Stimulated activated naive B cell treated with anti-CD40 and anti-IgM and Interleukin-4, amounts not matched to agents 10 μg/mL and 1 μg/mL and 100 μg/mL, for 72 hours (primary cell): ENCODE data around the gene RWDD3.

Experiments
- ATAC-seq, 2 donors: fragments of 150-1000 bp; cut with Tn5 transposase; replicated peaks; 2 replicates each; pipeline ENCODE4 v1.10.0; 2021; ENCODE audit warnings: moderate library complexity in 1 of 2
- DNase-seq: peaks from one replicate; pipeline ENCODE4 v3.0.0; 2021
- H3K27ac Mint-ChIP-seq: one replicate; pipeline ENCODE4 v1.8.0; 2022; ENCODE audit warnings: mild to moderate bottlenecking, mixed read lengths
- H3K27me3 Mint-ChIP-seq, 2 donors: one replicate each; pipeline ENCODE4 v1.8.0; 2022; ENCODE audit warnings: mixed read lengths in 2 of 2
- H3K36me3 Mint-ChIP-seq, 2 donors: one replicate each; pipeline ENCODE4 v1.8.0; 2022; ENCODE audit warnings: mixed read lengths in 2 of 2, mild to moderate bottlenecking in 1 of 2
- H3K4me1 Mint-ChIP-seq, 2 donors: one replicate each; pipeline ENCODE4 v1.8.0; 2022; ENCODE audit warnings: mixed read lengths in 2 of 2, mild to moderate bottlenecking in 1 of 2
- H3K4me3 Mint-ChIP-seq, 2 donors: one replicate each; pipeline ENCODE4 v1.8.0; 2022; ENCODE audit warnings: mild to moderate bottlenecking in 2 of 2, mixed read lengths in 2 of 2, moderate library complexity in 1 of 2
- H3K9me3 Mint-ChIP-seq, 2 donors: one replicate each; pipeline ENCODE4 v1.8.0; 2022; ENCODE audit warnings: mixed read lengths in 2 of 2, mild to moderate bottlenecking in 1 of 2

RWDD3 gene

GRCh38 chr1:95219407-95219806 lies 14.6 kb upstream of the RWDD3 start:
- Mint-ChIP-seq H3K9me3 (peaks cover 3 to 8% of the 10 kb centered on the region in 2 donors), H3K4me1 (no peaks in the 10 kb centered on the region), H3K27me3 (peaks cover 25 to 38% of the 10 kb centered on the region in 2 donors), H3K4me3 (no peak overlapping the region), H3K36me3 (peaks cover 4 to 6% of the 10 kb centered on the region in 2 donors), H3K27ac (no peak overlapping the region)
- no peak for ATAC-seq
- DNase-seq = no peak

GRCh38 chr1:95221306-95221705 lies 12.7 kb upstream of the RWDD3 start:
- H3K36me3 Mint-ChIP-seq = peaks cover 4 to 6% of the 10 kb centered on the region in 2 donors
- no peaks in the 10 kb centered on the region for H3K4me1 Mint-ChIP-seq
- no peak overlapping the region for H3K4me3 Mint-ChIP-seq
- peaks cover 3% of the 10 kb centered on the region in 2 donors for H3K9me3 Mint-ChIP-seq
- H3K27ac Mint-ChIP-seq = no peak overlapping the region
- DNase-seq (no peak), ATAC-seq (no peak)
- peaks cover 22 to 31% of the 10 kb centered on the region in 2 donors for H3K27me3 Mint-ChIP-seq

- DNase-seq (no peak), ATAC-seq (no peak)
- no peak overlapping the region for H3K4me3 Mint-ChIP-seq
- H3K4me1 Mint-ChIP-seq = no peaks in the 10 kb centered on the region
- peaks cover 4 to 6% of the 10 kb centered on the region in 2 donors for H3K36me3 Mint-ChIP-seq
- H3K27me3 Mint-ChIP-seq = peaks cover 11 to 27% of the 10 kb centered on the region in 2 donors
- no peak overlapping the region for H3K27ac Mint-ChIP-seq
- H3K9me3 Mint-ChIP-seq = peaks cover 3% of the 10 kb centered on the region in 2 donors
These were observed 11.4 kb upstream of the RWDD3 start for GRCh38 chr1:95222629-95223028.

GRCh38 chr1:95223110-95223509 lies 10.9 kb upstream of the RWDD3 start:
- H3K9me3 Mint-ChIP-seq = peaks cover 3% of the 10 kb centered on the region in 2 donors
- peaks cover 13 to 29% of the 10 kb centered on the region in 2 donors for H3K27me3 Mint-ChIP-seq
- no peak overlapping the region for H3K27ac Mint-ChIP-seq
- H3K4me3 Mint-ChIP-seq = no peak overlapping the region
- H3K36me3 Mint-ChIP-seq = peaks cover 4 to 6% of the 10 kb centered on the region in 2 donors
- DNase-seq (no peak), ATAC-seq (no peak)
- no peaks in the 10 kb centered on the region for H3K4me1 Mint-ChIP-seq

- Mint-ChIP-seq H3K36me3 (no peaks in the 10 kb centered on the region), H3K27ac (no peak overlapping the region), H3K4me1 (no peaks in the 10 kb centered on the region), H3K9me3 (no peaks in the 10 kb centered on the region), H3K27me3 (peaks cover 26 to 30% of the 10 kb centered on the region in 2 donors), H3K4me3 (no peak overlapping the region)
- ATAC-seq = no peak
- DNase-seq = no peak
These were observed 7.0 kb upstream of the RWDD3 start for GRCh38 chr1:95226781-95227660.

- no peaks in the 10 kb centered on the region for H3K9me3 Mint-ChIP-seq
- peaks cover 5 to 8% of the 10 kb centered on the region in 2 donors for H3K4me1 Mint-ChIP-seq
- DNase-seq (no peak), ATAC-seq (no peak)
- H3K27ac Mint-ChIP-seq = no peak overlapping the region
- H3K27me3 Mint-ChIP-seq = peaks cover 26 to 30% of the 10 kb centered on the region in 2 donors
- H3K36me3 Mint-ChIP-seq = no peaks in the 10 kb centered on the region
- H3K4me3 Mint-ChIP-seq = no peak overlapping the region
These were observed 5.0 kb upstream of the RWDD3 start for GRCh38 chr1:95229037-95229436.

GRCh38 chr1:95229706-95230105 lies 4.3 kb upstream of the RWDD3 start:
- Mint-ChIP-seq H3K36me3 (no peaks in the 10 kb centered on the region), H3K27ac (no peak overlapping the region), H3K27me3 (peaks cover 22 to 24% of the 10 kb centered on the region in 2 donors), H3K4me1 (peaks cover 5 to 12% of the 10 kb centered on the region in 2 donors), H3K4me3 (no peak overlapping the region), H3K9me3 (no peaks in the 10 kb centered on the region)
- DNase-seq (no peak), ATAC-seq (no peak)

- no peaks in the 10 kb centered on the region for H3K36me3 Mint-ChIP-seq
- no peaks in the 10 kb centered on the region for H3K9me3 Mint-ChIP-seq
- H3K27me3 Mint-ChIP-seq = peaks cover 22 to 24% of the 10 kb centered on the region in 2 donors
- no peak overlapping the region for H3K27ac Mint-ChIP-seq
- DNase-seq = no peak
- H3K4me3 Mint-ChIP-seq = no peak overlapping the region
- ATAC-seq = no peak
- peaks cover 5 to 13% of the 10 kb centered on the region in 2 donors for H3K4me1 Mint-ChIP-seq
These were observed 3.8 kb upstream of the RWDD3 start for GRCh38 chr1:95230256-95230655.

- no peak for DNase-seq
- no peak for ATAC-seq
- peaks cover 22 to 24% of the 10 kb centered on the region in 2 donors for H3K27me3 Mint-ChIP-seq
- H3K36me3 Mint-ChIP-seq = no peaks in the 10 kb centered on the region
- H3K4me3 Mint-ChIP-seq = no peak overlapping the region
- H3K4me1 Mint-ChIP-seq = peaks cover 5 to 16% of the 10 kb centered on the region in 2 donors
- H3K27ac Mint-ChIP-seq = no peak overlapping the region
- H3K9me3 Mint-ChIP-seq = no peaks in the 10 kb centered on the region
These were observed 3.2 kb upstream of the RWDD3 start for GRCh38 chr1:95230768-95231191.

GRCh38 chr1:95232646-95233318 lies 1.2 kb upstream of the RWDD3 start:
- no peak overlapping the region for H3K27ac Mint-ChIP-seq
- H3K36me3 Mint-ChIP-seq = peaks cover 2 to 9% of the 10 kb centered on the region in 2 donors
- peak overlapping the region; percentile 97 for H3K4me3 Mint-ChIP-seq
- H3K9me3 Mint-ChIP-seq = no peaks in the 10 kb centered on the region
- H3K27me3 Mint-ChIP-seq = peaks cover 17 to 22% of the 10 kb centered on the region in 2 donors
- ATAC-seq (no peak), DNase-seq (no peak)
- peaks cover 7 to 28% of the 10 kb centered on the region in 2 donors for H3K4me1 Mint-ChIP-seq

GRCh38 chr1:95233319-95233736 lies 682 bp upstream of the RWDD3 start:
- peak; percentile 2 for DNase-seq
- Mint-ChIP-seq H3K27ac (peak overlapping the region; percentile 83), H3K36me3 (peaks cover 2 to 9% of the 10 kb centered on the region in 2 donors)

GRCh38 chr1:95236784-95237575 lies 3.0 kb downstream of the RWDD3 start:
- no peak overlapping the region for H3K4me3 Mint-ChIP-seq
- no peaks in the 10 kb centered on the region for H3K27me3 Mint-ChIP-seq
- ATAC-seq (no peak), DNase-seq (no peak)
- H3K9me3 Mint-ChIP-seq = peaks cover 4 to 9% of the 10 kb centered on the region in 2 donors
- H3K4me1 Mint-ChIP-seq = peaks cover 16 to 43% of the 10 kb centered on the region in 2 donors
- H3K36me3 Mint-ChIP-seq = peaks cover 19 to 39% of the 10 kb centered on the region in 2 donors
- H3K27ac Mint-ChIP-seq = no peak overlapping the region

More at GRCh38 chr1:95233319-95233736, 682 bp upstream of the RWDD3 start:
- H3K4me3 Mint-ChIP-seq = peak overlapping the region; percentile 97
- ATAC-seq = no peak
- peaks cover 9 to 31% of the 10 kb centered on the region in 2 donors for H3K4me1 Mint-ChIP-seq
- no peaks in the 10 kb centered on the region for H3K9me3 Mint-ChIP-seq
- H3K27me3 Mint-ChIP-seq = peaks cover 12 to 19% of the 10 kb centered on the region in 2 donors

GRCh38 chr1:95237981-95238703 lies 4.1 kb downstream of the RWDD3 start:
- no peak overlapping the region for H3K4me3 Mint-ChIP-seq
- peaks cover 6 to 12% of the 10 kb centered on the region in 2 donors for H3K9me3 Mint-ChIP-seq
- no peak for DNase-seq
- no peak for ATAC-seq
- H3K27ac Mint-ChIP-seq = no peak overlapping the region
- H3K36me3 Mint-ChIP-seq = peaks cover 27 to 46% of the 10 kb centered on the region in 2 donors
- H3K4me1 Mint-ChIP-seq = peaks cover 19 to 42% of the 10 kb centered on the region in 2 donors
- H3K27me3 Mint-ChIP-seq = no peaks in the 10 kb centered on the region
